ENCODE measurements around the gene KIF27. TPM values are rescaled to one million over a fixed set of nuclear protein-coding genes. Genes with fewer than 3 reads are reported as not detected.

Gene KIF27
- total and polyA plus RNA-seq, 9 donors = 1.5 to 16.2 (median 8.8) TPM

GRCh38 chr9:83934569-83935275, 13.5 kb upstream of the KIF27 start:
- H3K36me3 ChIP-seq = no peaks in the 10 kb centered on the region
- no peaks in the 10 kb centered on the region for H3K4me1 ChIP-seq (ENCODE audit: insufficient read depth)
- H3K4me3 ChIP-seq = no peak overlapping the region
- intact Hi-C loops (cut with DNase I) = loop anchor here (5.0 to 10.0 kb wide), 4 partner anchors 230 to 328 kb away; no protein-coding TSS in a partner anchor
- TF ChIP-seq EP300 (IDR thresholded peaks at IDR 0.05) (no peak), POLR2A (IDR thresholded peaks at IDR 0.05) (no peak), CTCF (IDR thresholded peaks at IDR 0.05) (no peak)
- H3K27me3 ChIP-seq = no peaks in the 10 kb centered on the region
- 81 to 87% (median 82%) methylated on average over 5 of the region's 5 CpGs for WGBS, 3 donors
- no peak for DNase-seq
- H3K27ac ChIP-seq = no peak overlapping the region
- no peaks in the 10 kb centered on the region for H3K9me3 ChIP-seq

DNA sequence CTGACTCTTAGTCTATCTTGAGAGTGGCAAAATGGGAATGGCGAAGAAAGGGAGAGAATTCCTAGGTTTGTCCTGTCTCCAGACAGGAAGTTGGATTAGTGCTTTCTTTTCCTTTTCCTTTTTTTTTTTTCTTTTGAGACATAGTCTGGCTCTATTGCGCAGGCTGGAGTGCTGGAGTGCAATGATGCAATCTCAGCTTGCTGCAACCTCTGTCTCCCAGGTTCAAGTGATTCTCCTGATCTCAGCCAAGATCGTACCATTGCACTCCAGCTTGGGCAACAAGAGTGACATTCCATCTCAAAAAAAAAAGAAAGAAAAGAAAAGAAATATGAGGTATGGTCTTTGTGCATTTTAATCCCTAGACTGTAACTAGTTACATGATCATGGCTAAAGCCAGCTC, 12.6 kb upstream of the KIF27 start:
- intact Hi-C loops (cut with DNase I) = loop anchor here in 2 of 4 donors (10.0 kb wide), 2 partner anchors 231 to 241 kb away; no protein-coding TSS in a partner anchor
- DNase-seq = no peak
- H3K4me1 ChIP-seq (ENCODE audit: insufficient read depth) = no peaks in the 10 kb centered on the region
- no peak for TF ChIP-seq EP300 (IDR thresholded peaks at IDR 0.05)
- TF ChIP-seq CTCF (IDR thresholded peaks at IDR 0.05) = no peak
- no peak for TF ChIP-seq POLR2A (IDR thresholded peaks at IDR 0.05)
- WGBS, 3 donors = 85 to 91% (median 89%) methylated on average over 3 of the region's 3 CpGs
- no peak overlapping the region for H3K4me3 ChIP-seq
- no peaks in the 10 kb centered on the region for H3K36me3 ChIP-seq
- no peaks in the 10 kb centered on the region for H3K9me3 ChIP-seq
- no peaks in the 10 kb centered on the region for H3K27me3 ChIP-seq
- no peak overlapping the region for H3K27ac ChIP-seq

GRCh38 chr9:83932851-83933250, 11.6 kb upstream of the KIF27 start:
- H3K27ac ChIP-seq = no peak overlapping the region
- DNase-seq = no peak
- 85 to 86% (median 86%) methylated on average over 5 of the region's 5 CpGs for WGBS, 3 donors
- intact Hi-C loops (cut with DNase I) = loop anchor here in 2 of 4 donors (10.0 kb wide), 2 partner anchors 232 to 242 kb away; no protein-coding TSS in a partner anchor
- no peaks in the 10 kb centered on the region for H3K27me3 ChIP-seq
- no peaks in the 10 kb centered on the region for H3K36me3 ChIP-seq
- TF ChIP-seq POLR2A (IDR thresholded peaks at IDR 0.05) (no peak), EP300 (IDR thresholded peaks at IDR 0.05) (no peak), CTCF (IDR thresholded peaks at IDR 0.05) (no peak)
- H3K9me3 ChIP-seq = no peaks in the 10 kb centered on the region
- no peaks in the 10 kb centered on the region for H3K4me1 ChIP-seq (ENCODE audit: insufficient read depth)
- no peak overlapping the region for H3K4me3 ChIP-seq

DNA sequence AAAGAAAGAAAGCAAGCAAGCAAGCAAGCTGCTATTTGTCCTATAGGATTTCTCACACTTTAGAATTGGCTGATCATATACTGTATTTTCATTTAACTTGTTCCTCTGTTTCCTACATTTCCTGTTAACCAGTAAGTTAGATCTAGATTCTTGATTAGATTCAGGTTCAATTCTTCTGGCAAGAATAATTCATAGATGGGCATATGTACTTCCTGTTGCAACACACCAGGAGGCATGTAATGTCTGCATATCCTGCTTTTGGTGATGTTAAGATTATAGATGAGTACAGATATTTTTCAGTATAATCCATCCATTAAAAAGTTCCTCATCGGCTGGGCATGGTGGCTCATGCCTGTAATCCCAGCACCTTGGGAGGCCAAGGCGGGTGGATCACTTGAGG, 10.8 kb upstream of the KIF27 start:
- H3K4me1 ChIP-seq (ENCODE audit: insufficient read depth) = no peaks in the 10 kb centered on the region
- H3K4me3 ChIP-seq = no peak overlapping the region
- no peaks in the 10 kb centered on the region for H3K9me3 ChIP-seq
- H3K36me3 ChIP-seq = no peaks in the 10 kb centered on the region
- H3K27me3 ChIP-seq = no peaks in the 10 kb centered on the region
- 91 to 98% (median 98%) methylated on average over 2 of the region's 2 CpGs for WGBS, 3 donors
- intact Hi-C loops (cut with DNase I) = loop anchor here in 2 of 4 donors (10.0 kb wide), 2 partner anchors 233 to 243 kb away; no protein-coding TSS in a partner anchor
- H3K27ac ChIP-seq = no peak overlapping the region
- no peak for DNase-seq
- TF ChIP-seq POLR2A (IDR thresholded peaks at IDR 0.05) = no peak

DNA sequence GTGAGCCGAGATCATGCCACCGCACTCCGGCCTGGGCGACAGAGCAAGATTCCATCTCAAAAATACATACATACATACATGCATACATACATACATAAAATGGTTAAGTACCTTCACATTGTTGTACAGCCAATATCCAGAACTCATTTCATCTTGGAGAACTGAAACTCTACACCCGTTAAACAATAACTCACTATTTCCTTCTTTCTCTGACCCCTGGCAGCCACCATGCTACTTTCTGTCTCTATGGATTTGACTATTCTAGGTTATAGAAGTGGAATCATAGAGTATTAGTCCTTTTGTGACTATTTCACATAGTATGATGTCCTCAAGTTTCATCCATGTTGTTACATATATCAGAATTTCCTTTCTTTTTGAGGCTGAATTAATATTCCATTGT, 9.6 kb upstream of the KIF27 start:
- intact Hi-C loops (cut with DNase I) = loop anchor here in 2 of 4 donors (10.0 kb wide), 2 partner anchors 234 to 244 kb away; no protein-coding TSS in a partner anchor
- no peak overlapping the region for H3K27ac ChIP-seq
- 82 to 89% (median 83%) methylated on average over 5 of the region's 5 CpGs for whole genome bisulfite sequencing, 3 donors
- DNase-seq = no peak
- H3K9me3 ChIP-seq = no peaks in the 10 kb centered on the region
- TF ChIP-seq POLR2A (IDR thresholded peaks at IDR 0.05) (no peak), CTCF (IDR thresholded peaks at IDR 0.05) (no peak), EP300 (IDR thresholded peaks at IDR 0.05) (no peak)
- H3K4me3 ChIP-seq = no peak overlapping the region
- no peaks in the 10 kb centered on the region for H3K4me1 ChIP-seq (ENCODE audit: insufficient read depth)
- no peaks in the 10 kb centered on the region for H3K36me3 ChIP-seq
- no peaks in the 10 kb centered on the region for H3K27me3 ChIP-seq

All from ovary (tissue), 9 donors.